HL-60/S4 (cell line): ENCODE data around the gene TNFSF9.
"Not testable (repeated sequence)": the region's sequence is repeated elsewhere in the genome, so short reads cannot be mapped to it uniquely, and the experiment has no call there.

Experiments used
- in situ Hi-C: fragments of 300-500 bp; cut with MboI; formaldehyde crosslinking; loops from 2 replicates; pipeline ENCODE4 v1.14.3; 2022; ENCODE audit warnings: low sequenced_read_pairs

Gene TNFSF9

DNA sequence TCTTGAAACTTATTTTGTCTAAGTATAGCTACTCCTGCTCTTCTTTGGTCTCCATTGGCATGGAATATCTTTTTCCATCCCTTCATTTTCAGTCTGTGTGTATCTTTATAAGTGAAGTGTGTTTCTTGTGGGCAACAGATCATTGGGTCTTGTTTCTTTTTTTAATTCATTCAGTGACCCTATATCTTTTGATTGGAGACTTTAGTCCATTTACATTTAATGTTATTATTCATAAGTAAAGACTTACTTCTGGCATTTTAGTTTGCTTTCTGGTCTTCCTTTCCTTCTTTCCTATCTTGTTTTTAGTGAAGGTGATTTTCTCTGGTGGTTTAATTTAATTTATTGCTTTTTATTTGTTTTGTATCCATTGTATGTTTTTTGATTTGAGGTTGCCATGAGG lies 40.3 kb downstream of the TNFSF9 start:
- in situ Hi-C loops: no loop called here

DNA sequence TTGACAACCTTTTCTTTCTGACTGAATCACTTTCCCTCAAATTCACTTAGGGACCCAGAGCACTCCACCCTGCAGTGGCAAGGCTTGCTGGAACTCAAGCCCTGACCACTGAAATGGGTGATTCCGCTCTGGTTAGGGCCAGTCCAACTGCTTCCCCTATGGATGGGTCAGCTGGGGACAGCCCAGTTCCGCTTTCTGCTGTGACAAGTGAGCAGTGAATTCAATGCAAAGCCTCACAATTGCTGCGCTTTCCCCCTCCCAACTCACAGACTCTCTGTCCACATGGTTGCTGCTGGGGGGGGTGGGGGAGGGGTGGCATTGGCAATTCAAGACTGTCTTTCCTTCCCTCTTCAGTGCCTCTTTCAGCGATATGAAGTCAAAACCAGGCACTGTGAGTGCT lies 41.4 kb downstream of the TNFSF9 start:
- in situ Hi-C loops: no loop called here

DNA sequence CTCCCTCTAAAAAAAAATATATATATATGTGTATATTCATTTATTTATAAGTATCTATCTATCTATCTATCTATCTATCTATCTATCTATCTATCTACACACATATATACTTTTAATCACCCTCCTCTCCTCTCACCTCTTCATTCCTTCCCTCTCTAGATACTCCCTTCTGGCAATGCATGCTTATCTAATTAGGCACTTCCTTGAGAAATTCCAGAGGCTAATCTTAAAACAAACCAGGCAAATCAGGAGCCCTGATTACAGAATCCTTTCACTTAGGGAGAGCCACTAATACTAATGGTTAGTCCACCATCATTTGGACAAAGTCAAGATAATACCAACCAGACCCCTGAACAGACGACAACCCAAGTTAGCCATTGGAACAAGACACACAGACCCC lies 42.5 kb downstream of the TNFSF9 start:
- in situ Hi-C loops: no loop called here

DNA sequence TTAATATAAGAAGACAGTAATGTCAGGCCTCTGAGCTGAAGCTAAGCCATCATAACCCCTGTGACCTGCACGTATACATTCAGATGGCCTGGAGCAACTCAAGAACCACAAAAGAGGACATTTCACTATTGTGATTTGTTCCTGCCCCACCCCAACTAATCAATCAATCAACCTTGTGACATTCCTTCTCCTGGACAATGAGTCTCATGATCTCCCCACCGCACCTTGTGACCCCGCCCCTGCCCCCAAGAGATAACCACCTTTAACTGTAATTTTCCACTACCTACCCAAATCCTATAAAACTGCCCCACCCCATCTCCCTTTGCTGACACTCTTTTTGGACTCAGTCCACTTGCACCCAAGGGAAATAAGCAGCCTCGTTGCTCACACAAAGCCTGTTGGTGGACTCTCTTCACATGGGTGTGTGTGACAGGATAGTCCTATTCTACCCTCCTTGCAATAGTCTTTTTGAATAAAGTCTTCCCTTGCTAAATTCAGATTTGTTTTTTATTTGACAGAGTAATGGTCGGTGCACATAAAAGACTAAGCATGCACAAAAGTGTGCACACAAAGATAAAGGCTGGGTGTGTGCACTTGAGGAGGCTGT lies 46.1 kb downstream of the TNFSF9 start:
- in situ Hi-C loops: no loop called here

DNA sequence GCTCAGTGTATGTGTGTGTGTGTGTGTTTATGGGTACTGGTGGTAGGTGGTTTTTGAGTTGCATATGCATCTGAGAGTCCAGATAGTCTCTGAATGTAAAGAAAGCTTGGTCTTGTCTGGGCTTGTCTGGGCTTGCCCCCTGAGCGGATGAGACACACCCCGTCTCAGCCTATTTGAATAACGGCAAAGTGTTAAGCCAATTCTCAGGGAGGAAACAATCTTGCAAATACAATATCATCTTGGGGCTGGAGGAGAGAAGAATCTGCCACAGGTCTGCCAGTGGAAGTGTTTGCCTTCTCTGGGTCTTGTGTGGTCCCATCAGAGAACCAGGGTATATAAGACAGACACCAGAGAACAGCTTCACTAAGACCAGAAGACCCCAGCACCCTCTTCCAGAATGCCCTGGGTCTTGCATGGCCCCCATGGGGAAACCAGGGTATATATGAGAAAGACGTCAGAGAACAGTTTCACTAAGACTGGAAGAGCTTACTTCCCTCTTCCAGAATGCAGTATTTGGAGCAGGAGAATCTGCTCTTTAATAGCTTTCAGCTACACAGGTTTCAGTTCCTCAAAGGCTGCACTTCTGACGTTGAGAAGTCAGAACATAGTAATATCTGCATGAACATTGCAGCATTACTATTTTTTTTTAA lies 46.8 kb downstream of the TNFSF9 start:
- in situ Hi-C loops: no loop called here

DNA sequence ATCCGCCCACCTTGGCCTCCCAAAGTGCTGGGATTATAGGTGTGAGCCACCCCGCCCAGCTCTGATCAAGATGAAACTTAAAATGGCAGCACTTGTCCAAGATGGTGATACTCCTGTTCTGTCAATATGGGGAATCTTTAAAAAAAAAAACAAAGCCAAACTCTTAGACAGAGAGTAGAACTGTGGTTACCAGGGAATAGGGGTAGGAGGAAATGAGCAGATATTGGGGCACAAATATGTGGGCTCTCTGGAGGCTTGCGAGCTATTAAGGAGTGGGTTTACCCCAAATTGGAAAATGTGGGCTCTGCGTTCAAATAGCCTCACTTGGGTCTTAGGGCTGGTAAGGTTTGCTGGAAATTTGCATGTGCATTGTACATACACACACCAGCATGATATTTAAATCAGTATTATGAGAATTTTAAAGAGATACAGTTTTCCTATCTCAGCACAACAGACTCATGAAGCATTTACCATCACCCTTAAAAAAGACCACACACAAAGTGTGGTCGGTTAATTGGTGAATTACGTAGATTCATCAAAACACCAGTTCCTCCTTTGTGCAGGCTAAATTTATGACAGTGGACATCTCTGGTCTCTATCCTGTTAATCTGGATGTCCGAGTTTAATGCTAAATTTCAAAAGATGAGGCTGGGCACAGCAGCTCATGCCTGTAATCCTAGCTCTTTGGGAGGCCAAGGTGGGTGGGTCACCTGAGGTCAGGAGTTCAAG lies 48.8 kb downstream of the TNFSF9 start:
- in situ Hi-C loops: no loop called here

DNA sequence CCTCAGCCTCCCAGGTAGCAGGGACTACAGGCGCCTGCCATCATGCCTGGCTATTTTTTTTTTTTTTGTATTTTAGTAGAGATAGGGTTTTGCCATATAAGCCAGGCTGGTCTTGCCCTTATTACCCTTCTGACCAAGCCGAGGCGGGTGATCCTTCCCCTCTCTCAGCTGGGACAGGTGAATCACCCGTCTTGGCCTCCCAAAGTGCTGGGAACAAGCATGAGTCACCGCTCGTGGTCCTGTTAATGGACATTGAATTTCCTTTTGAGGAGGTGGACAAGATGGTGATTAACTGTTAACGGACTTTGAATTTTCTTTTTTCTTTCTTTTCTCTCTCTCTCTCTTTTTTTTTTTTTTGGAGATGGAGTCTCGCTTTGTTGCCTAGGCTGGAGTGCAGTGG lies 49.5 kb downstream of the TNFSF9 start:
- in situ Hi-C loops: no loop called here

DNA sequence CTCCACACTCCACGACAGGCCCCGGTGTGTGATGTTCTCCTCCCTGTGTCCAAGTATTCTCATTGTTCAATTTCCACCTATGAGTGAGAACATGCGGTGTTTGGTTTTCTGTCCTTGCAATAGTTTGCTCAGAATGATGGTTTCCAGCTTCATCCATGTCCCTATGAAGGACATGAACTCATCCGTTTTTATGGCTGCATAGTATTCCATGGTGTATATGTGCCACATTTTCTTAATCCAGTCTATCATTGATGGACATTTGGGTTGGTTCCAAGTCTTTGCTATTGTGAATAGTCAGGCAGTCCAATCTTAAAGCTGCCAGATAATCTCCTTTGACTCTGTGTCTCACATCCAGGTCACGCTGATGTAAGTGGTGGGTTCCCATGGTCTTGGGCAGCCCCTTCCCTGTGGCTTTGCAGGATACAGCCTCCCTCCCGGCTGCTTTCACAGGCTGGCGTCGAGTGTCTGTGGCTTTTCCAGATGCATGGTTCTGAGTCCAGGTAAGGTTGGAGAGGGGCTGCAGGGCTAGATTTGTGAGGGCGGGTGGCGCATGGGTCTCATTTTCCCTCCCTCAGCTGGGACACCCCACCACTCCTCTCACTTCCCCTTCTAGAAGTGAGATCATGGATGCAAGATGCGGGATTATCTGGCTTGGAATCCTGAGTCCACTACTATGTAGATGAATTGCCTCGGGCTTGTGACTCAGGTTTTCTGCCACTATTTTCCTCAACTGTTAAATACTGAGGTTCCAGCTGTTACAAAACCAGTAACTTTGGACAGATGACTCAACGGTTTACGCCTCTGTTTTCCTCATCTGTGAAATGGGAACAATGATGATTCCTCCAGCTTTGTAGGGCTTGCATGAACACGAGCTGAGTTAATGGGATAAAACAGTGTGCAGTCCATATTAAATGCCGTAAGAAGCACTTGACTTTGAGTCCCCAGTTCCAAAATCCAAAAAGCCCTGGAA lies 52.0 kb downstream of the TNFSF9 start:
- in situ Hi-C loops: not testable (repeated sequence)
